Stimulated activated CD4-positive, alpha-beta T cell treated with anti-CD3 and anti-CD28 coated beads, Interleukin-2, amount 100 ng/mL, for 48 hours (primary cell): ENCODE measurements around the gene SSTR5.
A peak's percentile ranks its signal among the peaks of the same experiment; 100 is the strongest.

Source experiments
- DNase-seq, 2 donors: peaks; one replicate each; pipeline ENCODE4 v3.0.0-alpha.2; 2020

The SSTR5 gene

DNA sequence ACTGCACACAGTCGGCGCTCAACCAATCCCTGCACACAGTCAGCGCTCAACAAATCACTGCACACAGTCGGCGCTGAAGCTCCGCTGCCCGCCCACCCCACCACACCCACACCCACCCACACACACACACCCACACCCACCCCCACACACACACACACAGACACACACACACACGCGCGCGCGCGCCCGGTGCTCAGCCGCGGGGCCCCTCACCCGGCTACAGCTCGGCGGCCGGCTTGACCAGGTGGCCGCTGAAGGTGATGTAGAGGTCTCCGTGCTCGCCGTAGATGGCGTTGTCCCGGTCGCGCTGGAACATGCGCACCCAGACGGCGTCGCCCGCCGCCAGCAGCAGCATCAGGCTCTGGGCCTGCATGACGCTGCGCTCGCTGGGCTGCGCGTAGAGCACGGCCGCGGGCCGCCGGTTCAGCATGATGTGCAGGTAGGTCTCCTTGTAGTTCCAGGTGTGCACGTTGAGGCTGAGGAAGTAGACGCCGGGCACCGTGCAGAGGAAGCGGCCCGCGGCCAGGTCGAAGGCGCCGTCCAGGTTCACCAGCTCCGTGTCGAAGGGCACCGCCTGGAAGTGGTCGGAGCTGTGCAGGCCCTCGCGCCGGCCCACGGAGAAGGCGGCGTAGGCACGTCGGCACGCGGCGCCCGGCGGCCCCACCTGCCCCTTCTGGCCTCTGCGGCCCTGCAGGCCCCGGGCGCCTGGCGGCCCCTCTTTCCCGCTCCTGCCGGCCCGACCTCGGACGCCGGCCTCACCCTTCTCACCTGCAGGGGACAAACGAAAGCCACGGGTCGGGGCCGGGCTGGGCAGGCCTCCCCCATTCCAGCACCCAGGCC is 21.0 kb downstream of the SSTR5 start:
- DNase-seq = peak in 1 of 2 donors; percentile 24

DNA sequence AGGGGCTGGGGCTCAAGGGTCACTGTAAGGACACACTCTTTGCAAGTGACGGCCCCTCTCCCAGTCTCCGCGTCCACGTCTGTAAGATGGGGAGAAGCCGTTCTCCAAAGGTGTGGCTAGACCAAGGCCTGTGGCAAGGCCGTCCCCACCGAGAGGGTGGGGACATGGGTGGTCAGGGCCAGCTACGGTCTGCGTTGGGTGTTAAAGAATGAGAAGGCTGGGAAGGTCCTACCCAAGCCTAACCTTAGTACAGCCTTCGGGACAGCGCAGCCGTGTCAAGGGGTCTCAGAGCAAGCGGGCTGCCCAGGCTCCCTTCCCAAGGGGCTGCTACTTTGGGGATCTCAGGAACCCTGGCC is 21.6 kb downstream of the SSTR5 start:
- DNase-seq = no peak

- no peak for DNase-seq
Measured at GRCh38 chr16:1094601-1095449, 22.3 kb downstream of the SSTR5 start.

DNA sequence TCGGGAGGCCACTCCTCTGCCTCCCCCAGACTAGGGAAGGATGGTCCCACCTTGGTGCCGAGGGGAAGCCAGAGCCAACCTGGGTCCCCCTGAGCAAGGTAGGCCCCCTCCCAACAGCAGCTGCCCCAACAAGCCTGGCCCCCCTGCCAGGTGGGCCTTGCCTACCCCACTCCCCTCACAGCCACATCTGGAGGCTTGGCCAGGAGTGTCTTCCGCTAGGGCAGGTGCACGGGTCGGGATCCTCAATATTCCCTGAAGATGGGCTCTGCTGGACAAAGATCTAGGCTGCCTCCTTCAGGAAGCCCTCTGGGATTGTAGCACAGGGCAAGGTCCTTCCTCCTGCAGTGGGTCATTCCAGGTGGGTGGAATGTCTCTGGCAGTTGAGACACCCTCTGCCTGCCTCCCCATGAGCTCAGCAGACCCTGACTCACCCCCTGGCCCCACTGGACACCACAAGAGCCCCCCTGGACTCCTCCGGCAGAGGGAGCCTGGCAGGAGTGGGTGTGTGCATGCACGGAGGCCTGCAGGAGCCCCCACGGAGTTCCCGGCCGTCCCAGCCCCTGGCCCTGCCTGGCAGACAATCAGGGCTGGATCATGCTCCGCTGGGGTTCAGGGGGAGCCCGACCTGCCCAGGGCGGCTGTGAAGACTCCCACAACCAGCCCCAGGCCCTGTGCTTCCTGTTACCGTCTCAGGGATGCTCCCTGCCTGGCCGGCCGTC is 23.1 kb downstream of the SSTR5 start:
- DNase-seq = no peak

DNA sequence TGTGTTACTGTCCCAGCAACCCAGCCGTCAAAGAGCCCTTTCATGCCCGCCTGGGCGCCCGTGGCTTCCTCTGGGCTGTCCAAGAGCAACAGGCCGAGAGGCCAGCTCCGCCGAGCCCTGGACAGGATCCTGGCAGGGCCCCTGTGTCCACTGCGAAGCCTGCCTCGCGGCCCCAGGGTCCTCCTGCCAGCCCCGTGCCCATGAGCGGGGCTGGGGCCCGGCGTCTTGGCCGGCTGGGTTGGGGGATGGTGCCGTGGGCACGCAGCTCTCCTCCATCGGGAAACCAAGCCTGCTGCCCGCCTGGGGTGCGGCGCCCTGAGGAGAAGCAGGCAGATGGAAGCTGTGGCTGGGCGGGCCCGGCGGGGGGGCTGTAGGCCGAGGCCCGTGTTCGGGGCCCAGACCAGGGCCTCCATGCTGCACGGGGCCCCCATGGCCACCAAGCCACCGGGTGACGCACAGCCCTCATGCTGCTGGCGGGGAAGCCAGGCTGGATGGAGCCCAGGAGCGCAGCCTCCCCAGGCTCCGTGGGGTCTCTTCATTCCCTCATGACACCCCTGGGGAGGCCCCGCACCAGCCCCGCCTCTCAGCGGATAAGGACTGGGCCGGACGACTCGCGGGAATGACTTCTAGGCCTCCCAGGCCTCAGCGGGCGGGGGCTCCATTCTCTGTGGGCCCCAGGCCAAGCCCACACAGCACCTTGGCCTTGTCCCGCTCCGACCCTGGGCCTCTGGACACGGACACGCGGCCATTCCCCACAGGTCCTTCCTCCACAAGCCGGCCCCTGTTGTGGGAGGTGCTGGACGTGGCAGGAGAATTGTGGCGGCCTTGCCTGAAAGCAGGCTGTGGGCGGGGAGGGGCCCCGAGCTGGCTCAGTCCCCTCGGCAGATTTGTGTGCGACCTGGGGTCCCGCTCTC is 23.9 kb downstream of the SSTR5 start, which contains the start of gene C1QTNF8:
Gene C1QTNF8, minus strand, starts transcription at position 76 of the 914 bp plus-strand sequence. CDS start 1,322 bp downstream, outside the sequence.
- no peak for DNase-seq

GRCh38 chr16:1097156-1097555 is 24.6 kb downstream of the SSTR5 start:
- no peak for DNase-seq

DNA sequence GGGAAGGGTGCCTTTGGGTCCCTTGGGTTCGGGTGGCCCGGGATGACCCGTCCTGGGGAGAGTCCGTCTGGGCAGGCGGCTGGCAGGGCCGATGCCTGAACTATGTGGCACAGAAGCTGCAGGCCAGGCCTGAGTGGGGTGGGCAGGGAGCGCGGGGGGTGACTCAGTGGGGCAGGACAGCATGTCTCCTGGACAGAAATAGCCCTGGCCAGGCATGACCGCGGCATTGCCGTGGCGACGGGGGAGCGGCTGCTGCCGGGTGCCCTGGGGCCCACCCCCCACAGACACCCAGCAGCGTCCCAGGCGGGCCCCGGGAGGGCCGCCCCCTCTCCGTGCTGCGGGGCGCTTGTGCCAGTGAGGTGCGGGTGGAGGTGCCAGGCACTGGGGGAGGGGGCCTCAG is 25.3 kb downstream of the SSTR5 start:
- no peak for DNase-seq

DNA sequence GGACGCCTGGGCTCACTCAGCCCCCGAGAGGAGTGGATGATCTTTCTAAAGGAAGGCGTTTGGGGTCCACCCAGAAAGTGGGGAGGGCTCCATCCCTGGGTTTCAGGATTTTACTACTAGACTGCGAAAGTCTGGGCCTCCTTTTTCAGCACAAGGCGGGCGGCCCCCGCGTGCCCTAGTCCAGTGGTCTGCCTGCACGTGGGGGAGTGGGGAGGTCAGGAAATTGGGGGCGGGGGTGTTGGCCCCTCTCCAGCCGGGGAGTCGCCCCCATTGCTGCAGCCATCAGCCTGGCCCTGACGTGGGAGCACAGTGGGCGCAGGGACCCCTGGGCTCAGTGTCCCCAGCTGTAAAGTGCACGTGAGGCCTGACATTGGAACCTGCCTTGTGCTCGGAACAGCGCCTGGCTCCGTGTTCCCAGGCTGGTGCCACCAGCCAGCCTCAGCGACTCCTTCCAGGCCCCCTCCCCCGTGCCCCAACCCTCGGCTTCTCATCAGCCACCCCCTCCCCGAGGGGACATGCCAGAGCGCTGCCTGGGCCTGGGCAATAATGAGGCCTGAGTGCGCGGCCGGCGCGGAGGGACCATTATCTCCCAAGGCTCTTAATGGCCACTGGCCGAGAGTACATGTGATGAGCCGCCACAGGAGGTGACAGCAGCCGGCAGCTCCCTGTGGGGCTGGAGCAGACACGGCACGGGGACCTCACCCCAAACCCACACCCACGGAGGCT is 25.9 kb downstream of the SSTR5 start:
- no peak for DNase-seq

DNA sequence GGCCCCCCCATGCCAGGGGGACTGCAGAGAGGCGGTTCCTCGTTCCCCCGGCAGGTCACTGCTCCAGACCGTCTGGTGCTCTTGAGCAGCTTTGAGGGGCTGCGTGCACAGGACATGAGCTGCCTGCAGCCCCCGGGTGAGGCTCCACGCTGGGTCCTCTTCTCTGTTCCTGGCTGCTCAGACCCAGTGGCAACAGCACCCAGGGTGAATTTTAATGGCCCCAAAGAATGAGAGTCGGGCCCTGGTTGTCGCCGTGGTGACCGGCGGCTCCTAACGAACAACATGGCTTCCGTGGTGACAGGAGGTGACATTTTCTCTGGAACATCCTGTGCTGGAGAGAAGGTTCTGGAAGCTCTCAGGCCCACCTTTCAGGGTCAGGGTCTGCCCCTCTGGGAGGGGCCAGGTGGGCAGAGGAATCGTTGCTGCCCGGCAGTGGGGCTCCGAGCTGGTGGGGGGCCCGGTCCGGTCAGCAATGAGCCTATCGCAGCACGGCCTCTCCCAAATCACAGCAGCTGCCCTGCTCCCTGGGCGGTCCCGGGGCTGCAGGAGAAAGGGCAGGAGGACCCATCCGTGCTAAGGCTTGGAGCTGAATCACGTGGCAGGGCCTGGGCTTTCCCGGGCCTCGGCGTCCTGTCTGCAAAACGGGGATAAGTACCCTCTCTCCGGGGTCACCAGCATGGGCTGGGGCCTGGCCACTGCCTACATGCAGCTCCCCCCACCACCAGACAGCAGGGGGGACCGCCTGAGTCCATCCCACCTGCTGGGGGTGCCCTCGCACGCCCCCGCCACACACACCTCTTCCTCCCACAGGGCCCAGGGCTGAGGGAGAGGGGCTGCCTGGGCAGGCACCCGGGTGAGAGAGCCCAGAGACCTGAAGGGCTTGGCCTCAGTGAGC is 26.9 kb downstream of the SSTR5 start:
- no peak for DNase-seq

DNA sequence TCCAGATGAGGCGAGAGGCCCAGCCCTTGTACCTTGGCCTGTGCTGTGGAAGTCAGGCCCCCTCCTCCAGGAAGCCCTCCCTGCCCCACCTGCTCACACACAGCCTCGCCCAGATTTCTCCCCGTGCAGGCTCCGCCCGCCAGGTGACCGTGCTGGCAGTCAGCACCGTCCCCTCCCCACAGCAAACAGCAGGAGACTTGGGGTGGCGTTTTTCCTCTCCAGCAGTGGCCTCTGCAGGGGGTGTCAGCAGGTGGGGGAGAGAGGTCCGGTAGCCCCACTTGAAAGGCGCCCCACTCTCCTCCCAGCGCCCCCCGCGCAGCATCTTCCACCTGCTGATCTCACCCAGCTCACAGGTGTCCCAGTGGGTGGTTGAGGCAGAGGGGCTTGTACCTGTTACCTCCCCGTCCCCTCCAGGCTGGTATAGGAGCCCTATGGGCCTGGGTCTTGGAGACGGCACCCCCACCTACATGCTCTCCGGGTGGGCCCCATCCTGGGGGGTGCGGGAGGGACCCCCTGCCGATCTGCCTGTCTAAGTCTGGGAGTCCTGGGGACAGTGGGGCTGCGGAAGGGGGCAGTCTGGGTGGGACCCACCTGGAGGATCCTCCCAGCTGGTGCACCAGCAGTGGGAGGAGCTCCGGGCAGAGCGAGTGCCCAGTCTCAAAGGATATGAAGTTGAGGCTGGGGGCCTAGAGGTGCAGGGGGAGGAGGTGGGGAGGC is 27.7 kb downstream of the SSTR5 start:
- DNase-seq = no peak

DNA sequence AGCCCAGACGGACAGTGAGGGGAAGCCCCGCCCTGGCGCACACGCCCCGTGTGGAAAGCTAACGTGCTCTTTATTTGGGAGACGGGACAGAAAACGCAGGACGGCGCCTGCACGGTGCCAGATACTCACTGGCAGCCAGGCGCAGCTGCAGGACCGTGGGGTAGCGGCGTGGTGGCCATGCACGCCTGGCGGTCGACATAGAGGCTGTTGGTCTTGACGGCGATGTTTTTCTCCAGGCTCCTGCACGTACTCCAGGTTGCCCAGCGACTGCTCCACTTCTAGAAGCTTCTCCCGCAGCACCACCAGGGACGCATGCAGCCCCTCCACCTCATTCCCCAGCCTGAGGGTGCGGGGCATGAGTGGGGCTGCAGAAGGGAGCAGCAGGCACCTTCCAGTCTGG is 28.6 kb downstream of the SSTR5 start:
- no peak for DNase-seq

DNA sequence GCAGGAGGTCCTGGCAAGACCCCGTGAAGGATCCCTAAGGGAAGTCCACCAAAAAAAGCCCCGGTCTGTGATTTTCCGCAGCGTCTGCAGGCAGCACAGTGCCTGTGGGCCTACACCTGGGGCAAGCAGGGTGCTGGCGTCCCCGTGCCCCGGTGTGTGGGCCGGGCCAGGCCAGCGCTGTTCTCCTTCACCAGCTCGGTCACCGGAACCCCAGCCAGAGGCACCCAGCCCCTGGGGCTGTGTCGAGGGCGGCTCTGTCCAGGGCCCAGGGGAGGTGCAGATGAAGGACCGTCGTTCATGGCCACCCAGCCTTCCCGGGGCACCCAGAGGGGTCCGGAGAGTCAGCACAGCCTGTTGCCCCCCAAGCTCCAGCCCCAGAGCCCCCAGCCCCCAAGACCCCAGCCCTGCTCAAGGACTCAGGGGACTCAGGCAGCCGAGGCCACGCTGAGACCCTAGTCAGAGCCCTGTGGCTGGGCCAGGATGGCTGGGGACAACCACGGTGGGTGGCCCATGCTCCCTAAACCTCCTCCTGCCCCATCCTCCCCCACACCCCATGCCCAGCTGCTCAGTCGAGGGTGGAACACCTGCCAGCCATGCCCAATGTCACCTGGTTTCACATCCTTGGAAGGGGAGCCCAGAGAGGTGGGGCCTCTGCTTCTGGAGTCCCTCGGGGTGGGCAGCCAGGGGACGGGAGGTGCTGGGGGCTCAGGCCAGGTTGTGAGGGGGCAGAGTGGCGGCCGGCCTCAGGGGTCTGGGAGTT is 29.2 kb downstream of the SSTR5 start:
- DNase-seq = no peak

DNA sequence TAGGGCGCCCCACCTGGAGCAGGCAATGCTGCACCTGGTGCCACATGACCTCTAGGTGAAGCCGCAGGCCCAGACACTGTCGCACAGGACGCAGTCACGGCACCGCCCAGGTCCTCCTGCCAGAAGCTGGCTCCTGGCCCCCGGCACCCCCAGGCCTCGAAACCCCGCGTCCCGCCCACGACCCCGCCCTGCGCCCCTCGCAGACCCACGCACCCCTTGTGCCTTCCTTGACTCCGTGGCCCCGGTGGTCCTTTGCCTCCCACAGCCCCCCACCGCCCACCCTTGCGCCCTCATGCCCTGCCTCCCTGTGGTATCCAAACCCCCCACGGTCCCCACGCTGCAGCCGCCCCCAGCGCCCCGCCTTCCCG is 29.8 kb downstream of the SSTR5 start:
- DNase-seq = no peak

DNA sequence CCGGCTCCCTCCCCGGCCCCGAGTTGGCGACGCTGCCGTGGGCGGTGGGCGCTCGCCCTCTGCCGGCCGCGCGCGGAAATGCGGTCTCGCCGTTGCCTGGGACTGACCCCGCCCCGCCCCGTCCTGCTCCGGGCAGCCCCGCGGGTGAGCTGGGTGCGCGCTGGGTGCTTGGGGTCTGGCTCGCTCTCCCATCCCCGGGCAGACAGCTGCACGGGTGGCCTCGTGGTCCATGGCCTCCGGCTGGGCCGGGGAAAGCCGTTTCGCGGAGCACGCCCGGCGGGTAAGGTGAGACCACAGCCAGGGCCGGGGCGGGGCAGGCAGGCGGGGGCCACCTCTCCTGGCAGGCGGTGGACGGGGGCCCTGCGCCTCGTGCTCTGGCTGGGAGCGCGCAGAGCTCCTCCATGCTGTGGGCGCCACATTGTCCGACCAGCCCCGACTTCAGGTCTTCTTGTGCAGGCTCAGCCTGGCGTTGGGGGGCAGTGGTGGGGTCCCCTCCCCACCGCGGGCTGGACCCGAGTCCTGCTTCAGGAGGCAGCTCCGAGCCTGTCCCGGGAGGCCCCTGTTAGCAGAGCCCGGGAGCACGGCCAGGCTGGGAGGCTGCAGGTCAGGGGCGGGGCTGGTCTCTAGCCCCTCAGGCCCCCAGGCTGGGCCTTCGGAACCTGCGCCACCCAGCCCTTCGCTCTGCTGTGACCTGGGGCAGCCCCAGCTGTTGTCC is 30.5 kb downstream of the SSTR5 start:
- DNase-seq = peak; percentile 68 to 84

DNA sequence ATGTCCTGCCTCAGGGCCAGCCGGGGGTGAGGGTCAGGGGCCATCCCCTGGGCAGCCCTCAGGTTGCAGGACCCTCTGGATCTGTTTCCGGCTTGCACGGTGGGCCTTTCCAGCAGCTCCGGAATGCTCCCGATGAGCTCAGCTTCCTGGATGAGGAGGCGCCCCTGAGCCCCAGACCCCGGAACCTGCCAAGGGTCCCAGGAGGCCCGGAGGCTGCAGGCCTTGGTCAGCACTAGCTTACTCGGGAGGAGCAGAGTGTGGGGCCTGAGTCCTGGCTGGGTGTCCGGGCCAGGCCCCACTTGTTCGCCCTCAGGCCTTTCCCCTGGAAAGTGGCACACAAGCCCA is 31.1 kb downstream of the SSTR5 start:
- no peak for DNase-seq

DNA sequence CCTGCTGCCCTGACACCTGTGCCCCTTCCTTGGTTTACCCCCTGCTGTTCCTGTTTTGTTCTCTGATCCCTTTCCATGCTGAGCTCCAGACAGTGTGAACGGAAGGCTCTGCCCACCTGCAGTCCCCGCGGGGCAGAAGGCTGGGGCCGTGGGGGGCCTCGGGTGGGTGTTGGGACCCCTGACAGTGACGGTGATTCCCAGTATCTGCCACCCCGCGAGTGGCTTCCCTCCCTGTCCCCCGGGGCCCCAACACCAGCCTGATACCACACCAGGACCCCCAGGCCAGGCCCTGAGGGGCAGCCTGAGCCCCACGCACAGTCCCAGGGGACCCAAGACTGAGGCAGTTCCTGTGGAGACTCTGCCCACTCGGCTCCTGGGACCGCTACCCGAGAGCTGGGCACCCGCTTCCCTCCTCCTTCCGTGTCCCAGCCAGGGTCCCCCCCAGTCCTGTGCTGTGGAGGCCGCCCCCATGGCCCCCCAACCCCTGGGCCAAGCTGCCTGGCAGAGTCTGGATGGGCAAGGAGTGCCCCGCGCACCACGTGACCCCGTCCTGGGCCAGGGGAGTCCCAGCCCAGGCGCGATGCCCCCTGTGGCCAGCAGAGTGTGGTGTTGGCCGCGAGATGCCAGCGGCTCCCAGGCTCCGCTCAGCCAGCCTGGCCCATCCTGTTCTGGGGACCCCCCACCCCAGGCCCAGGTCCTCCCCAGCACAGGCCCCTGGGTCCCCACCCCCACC is 33.5 kb downstream of the SSTR5 start:
- DNase-seq = peak; percentile 48 to 50

GRCh38 chr16:1106659-1107058 is 34.1 kb downstream of the SSTR5 start:
- DNase-seq = no peak

GRCh38 chr16:1107141-1107540 is 34.6 kb downstream of the SSTR5 start:
- DNase-seq = no peak
